GM19455 (cell line): ENCODE data around the gene ITPR2.
A peak's percentile ranks its signal among the peaks of the same experiment; 100 is the strongest.

Experiments
- ATAC-seq: cut with Tn5 transposase; IDR thresholded peaks from one replicate; pipeline ENCODE4 v1.9.1; 2021; ENCODE audit not compliant: unreplicated experiment

The ITPR2 gene

DNA sequence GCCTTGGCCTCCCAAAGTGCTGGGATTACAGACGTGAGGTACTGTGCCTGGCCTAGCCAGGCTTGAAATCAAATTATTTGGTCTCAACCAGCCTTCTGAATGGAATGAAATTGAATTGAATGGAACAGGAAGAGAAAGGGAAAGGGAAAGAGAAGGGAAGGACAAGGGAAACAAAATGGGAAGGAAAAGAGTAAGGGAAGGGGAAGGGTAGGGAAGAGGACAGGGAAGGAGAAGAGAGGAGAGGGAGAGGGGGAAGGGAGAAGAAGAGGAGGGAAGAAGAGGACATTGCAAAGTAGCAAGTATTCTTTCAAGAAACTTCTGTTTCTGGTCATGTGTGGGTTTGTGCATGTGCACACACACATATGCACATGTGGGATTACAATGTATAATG, 97.8 kb downstream of the ITPR2 start:
- no peak for ATAC-seq

DNA sequence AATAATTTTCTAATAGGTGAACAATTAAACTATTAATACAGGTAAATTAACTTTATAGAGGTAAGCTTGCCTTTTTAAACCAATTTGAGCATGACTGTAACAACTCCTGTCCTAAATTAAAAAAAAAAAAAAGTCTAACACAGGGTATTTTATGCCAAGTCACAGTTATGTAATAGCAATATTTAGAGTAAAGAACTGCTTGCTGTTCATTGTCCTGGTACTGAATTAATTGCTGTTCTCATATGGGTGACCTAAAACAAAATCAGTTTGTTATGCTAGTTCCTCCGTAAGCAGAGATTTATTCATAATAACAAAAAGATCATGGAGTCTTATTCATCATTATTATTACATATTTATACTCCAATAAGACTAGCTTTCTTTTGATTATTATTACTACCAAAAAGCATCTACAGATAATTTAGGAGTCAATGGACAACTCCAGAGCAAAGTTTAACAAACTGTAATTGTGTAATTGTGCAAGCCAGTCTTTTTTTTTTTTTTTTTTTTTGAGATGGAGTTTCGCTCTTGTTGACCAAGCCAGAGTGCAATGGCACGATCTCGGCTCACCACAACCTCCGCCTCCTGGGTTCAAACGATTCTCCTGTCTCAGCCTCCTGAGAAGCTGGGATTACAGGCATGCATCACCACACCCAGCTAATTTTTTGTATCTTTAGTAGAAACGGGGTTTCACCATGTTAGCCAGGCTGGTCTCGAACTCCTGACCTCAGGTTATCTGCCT, 98.3 kb downstream of the ITPR2 start:
- no peak for ATAC-seq

DNA sequence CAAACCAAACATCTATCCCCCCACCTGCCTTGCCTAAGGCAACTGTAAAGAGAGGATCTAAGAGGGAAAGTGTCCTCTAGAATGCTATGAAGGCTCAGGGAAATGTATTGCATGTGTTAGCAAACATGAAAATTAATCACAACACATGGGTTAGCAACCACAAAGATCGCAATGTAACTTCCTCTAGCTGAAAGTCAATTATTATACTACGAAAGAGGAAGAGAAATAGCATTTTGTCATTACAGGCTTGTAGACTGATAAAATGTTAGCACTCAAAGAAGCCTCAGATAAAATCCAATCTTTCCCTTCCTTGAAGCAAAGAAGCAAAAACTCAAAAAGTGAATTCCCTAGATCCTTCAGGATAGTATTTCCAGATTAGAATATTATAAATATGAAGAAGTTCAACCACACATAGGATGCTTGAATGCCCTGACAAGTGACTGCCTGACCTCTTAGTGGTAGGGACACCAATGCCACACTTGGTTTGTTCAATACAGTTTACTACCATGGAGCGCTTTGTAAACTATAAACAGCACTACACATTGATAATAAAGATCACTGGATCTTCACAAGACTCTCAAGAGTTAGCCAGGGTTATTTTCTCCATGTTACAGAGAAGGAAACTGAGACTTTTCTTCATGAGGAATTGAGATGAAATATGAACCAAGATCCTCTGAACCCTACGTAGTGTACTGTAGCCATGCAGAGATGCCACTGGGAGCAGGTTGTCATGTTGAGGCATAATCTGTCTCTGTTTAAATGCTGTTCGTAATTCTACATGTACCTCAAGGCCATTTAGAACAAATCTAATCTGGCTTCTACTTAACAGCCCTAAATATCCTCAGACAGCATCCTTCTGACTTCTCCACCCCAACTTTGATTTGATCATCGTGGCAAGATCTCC, 100.7 kb downstream of the ITPR2 start:
- peak; percentile 63 for ATAC-seq

DNA sequence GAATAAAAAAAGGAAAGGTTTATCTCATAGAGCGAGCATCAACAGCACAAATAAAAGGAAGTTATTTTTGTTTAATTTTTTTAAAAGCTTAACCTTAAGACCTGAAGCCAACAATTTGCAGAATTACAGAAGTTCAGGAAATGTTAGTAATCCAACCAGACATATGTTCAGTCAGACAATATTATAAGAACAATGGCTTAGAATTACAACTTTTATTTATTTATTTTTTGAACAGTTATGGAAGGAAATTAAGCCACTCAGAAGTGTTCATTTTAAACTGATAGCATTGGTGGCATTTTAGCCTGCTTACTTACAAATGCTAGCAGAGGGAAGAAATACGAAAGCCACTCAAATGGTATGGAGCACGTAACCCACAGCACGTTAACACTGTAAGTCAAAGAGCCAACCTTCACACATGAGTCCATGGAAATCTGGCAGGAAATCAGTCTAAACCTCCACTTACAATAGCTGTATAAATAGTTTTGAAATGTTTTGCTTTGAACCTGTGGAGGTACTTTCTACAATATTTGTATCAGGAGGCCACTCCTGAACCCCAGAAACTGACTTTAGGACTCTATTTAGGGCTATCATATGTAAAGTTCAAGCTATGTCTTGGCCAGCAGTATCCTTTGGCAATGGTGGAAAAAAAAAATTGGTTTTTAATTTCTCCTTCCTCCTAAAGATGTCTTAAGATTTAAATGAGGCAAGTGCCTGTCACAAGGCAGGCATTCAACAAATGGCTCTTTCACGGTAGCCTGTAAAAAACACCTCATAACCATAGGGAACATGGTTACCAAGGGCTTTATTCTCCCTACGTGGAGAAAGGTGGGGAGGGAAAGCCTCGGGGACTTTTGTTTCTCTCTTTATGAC, 102.3 kb downstream of the ITPR2 start:
- ATAC-seq: no peak

DNA sequence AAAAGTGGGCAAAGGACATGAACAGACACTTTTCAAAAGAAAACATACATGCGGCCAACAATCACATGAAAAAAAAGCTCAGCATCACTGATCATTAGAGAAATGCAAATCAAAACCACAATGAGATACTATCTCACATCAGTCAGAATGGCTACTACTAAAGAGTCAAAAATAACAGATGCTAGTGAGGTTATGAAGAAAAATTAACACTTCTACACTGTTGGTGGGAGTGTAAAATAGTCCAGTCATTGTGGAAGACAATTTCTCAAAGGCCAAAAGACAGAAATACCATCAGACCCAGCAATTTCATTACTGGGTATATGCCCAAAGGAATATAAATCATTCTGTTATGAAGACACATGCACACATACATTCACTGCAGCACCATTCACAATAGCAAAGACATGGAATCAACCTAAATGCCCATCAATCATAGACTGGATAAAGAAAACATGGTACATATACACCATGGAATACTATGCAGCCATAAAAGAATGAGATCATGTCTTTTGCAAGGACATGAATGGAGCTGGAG, 103.8 kb downstream of the ITPR2 start:
- ATAC-seq: peak; percentile 37

DNA sequence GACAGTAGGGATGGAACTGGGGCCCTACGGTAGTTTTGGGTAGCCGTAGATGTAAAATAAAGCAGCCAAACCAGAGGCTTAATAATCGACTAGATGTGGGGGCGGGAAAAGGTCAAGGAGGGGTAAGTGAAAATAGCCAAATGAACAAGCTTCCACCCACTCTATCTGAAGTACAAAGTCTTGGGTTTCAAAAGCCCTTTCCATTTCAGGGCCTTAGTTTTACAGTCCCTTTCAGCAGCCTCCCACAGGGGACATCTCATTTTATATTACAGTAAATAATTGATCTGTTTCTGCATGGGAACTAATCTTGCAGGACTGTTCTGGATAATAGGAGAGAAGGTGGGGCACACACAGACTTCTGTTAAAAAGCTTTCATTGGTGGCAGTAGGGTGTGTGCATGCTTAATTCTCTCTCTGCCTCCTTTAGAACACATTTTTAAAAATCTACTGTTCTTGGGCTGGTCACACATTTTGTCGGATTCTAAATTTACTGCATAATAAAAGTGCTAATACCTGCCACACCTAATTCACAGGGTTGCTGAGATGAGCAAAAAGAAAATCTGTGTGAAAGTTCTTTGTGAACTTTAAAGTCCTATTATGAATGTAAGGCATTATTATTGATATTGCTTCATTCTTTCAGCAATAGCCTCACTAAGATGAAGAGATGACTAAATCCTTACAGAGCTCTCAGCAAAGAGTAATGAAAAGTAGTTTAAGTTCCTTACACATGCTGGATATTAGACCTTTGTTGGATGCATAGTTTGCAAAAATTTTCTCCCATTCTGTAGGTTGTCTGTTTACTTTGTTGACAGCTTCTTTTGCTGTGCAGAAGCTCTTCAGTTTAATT, 104.6 kb downstream of the ITPR2 start:
- ATAC-seq: peak; percentile 32

DNA sequence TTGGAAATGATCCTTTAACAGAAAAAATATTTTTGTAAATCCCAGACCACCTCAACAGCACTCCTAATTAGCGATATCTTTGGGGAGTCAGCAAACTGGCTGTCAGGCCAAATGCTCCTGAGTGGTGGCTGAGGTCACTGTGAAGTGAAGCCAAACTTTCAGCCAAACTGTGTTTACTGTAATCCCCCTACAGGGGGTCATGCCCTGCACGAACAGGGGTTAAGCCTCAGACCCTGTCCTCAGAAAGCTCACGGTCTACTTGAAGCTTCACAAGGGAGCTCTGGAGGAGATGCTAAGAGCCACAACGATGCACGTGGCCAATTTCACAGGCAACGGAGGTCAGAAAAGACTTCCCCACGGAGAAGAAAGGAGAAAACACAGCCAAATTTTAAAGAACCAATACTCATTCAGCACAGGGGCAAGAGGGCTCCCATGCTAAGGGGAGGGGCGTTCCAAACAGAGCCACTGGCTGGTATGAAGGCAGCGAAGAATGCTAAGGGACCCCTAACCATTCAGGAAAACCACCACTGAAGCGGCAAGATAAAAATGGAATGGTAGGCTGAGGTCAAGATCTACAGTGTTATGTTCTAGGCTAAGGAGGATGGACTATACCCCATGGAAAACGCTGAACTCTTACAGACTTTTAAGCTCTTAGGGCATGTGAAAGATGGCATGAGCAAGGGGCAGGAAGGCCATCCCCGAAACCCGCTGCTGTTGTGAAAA, 105.4 kb downstream of the ITPR2 start:
- ATAC-seq: no peak

DNA sequence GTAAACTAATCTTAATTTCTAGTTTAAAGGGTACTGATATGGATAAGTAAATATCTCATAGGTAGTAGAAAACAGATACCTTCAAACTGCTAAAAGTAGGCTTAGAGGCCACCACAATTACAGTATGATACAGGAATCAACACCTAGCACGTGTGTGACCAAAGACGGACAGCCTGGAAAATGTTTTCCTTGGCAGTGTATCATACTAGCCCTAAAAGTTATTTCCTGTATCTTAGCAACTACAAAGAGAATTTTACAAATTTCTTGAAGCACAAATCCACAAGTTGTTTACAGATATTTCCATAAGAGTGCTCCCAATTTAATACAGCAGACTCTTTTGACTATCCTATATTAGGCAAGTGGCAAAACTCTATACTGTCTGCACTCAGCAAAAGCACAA, 106.0 kb downstream of the ITPR2 start:
- no peak for ATAC-seq

DNA sequence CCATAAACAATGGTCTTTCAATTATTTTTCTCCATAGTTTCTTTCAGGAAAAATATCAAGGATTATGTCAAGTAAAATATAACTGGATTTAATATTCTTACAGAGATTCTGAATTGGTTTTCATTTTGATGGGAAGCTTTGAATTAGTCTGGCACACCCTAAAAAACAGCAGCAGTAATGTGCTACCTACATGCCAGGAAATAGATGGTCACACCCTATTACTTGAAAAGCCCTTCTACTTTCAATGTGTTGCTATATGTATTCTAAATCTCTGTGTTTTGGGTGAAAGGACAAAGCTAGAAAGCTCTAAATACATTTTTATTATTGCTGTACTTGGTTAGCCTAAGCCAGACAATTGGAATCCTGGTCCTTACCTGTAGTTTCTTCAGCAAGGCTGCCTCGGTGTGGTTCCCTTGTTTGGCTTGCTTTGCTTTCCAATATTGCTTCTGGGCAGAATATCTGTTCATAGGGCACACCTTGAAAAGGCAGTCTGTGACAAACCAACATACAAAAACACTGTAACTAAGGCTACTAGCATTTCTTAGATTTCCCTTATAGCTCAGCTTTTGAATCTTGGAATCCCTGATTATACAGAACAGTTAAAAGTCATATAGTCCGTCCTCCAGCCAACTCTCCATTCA, 107.6 kb downstream of the ITPR2 start:
- ATAC-seq: no peak

DNA sequence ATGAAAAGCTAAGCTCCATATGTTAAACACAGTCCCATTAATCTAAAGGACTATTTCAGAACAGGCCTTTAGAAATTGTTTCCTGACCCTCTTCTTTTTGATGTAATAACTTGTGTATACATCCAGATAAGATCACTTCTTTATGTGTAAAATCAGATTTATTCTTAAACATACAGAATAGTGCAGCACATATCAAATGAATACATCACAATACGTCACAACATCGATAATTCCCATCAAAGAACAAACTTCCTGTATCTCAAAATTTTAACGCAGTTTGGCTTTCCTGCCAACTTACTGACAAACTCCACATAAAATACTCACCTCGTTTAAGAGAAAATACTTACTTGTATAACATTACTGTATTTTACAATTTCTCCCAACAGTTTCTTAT, 108.7 kb downstream of the ITPR2 start:
- ATAC-seq: no peak

DNA sequence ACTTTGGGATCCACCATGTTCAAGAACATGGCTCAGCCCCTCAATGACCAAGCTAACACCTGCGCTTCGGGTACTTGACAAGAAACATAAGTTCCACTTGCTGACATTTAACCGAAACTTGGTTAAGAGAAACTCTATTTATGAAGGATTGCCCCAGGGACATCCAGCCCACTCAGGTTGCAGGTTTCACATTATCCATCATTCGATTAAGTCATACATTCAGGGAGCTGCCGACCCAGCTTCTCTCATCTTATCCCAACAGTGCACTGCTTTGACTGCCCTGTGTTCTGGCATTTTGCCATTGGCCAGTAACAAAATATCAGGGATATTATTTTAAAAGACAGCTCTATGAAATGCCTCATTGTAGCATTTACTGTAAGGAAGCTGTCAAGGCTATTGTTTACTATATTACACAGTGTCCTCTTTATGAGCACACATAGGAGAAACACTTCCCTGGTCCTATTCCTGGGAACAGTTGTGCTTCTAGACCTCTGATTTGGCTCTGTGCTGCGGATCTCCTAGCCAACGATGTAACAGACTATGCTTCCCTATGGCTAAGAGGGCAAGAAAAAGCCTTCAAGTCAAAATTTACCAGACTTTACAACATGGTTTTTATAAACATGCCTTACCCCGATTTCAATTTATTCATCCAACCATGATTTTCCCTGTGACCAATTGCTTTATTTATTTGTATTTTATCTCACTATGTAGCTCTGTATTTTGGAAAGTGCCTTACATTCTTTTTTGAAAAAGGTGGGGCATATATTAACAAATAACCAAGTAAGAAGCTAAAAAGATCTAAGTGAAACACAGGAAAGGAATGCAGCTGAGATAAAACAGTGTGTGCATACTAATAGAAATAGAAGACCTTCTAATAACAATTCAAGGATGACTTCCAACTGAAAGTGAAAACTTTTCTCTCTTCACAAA, 109.3 kb downstream of the ITPR2 start:
- no peak for ATAC-seq

DNA sequence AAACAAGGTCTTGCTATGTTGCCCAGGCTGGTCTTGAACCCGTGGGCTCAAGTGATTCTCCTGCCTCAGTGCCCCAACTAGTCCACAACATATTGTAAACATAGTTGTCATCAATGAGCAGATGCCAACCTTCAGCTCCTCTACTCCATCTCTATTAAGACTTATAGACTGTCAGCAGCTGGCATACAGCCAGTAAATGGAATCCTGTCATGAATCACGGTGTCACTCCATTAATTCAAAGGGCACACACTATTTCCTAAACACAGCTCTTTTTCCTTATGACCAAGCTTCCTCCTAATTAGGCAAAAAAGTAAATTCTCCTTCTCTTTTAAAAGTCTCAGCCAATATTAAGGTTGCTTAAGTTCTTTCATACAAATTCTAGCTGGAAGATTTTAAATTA, 111.2 kb downstream of the ITPR2 start:
- no peak for ATAC-seq

DNA sequence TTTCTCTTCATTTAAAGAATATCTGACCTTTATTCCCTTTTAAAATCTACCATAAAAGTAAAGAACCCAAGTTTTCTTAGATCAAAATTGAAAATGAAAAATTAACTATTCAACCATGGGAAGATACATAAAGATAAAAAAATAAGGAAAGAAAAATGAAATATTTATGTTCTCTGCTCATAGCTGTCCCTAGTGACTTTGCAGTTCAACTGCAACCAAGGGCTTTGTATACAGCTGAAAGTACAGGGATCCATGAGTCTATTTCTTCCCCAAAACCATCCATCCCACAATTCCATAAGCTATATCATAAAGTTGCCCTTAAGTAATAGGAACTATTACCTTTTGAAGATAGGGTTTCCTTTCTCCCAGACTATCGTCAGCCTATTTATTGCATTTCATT, 113.1 kb downstream of the ITPR2 start:
- no peak for ATAC-seq

DNA sequence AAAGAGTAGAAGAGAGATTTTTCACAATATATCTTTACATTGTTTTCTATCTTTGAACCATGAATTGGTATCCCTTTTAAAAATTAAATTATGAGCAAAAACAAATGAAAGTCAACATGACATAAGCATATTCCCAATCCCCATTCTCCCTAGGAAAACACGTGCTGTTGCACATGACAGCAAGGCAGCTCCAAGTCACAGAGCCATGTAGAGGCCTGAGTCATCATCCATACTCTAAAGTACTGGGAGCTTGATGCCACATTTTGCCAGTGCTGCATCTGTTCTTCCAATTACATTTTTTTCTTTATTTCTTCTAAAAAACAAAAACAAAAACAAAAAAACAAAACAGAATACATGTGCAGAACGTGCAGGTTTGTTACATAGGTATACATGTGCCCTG, 115.2 kb downstream of the ITPR2 start:
- ATAC-seq: no peak

DNA sequence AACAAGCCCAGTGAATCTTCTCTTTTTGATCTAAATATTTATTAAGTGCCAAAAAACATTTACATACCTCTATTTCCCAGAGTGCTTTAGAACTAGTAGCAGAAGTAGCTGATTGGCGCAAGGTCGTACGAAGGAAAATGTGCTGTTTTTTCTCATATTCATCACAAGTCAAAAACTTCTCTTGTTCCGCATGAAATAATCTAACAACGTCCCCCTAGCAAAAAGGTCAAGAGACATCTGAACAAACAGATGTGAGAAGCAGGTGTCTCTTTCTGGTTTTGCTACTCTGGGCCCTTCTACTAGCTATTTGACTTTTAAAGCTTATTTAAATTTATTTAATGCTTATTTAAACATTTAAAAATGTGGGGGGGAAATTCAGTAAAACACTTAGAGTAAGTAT, 117.8 kb downstream of the ITPR2 start:
- no peak for ATAC-seq

DNA sequence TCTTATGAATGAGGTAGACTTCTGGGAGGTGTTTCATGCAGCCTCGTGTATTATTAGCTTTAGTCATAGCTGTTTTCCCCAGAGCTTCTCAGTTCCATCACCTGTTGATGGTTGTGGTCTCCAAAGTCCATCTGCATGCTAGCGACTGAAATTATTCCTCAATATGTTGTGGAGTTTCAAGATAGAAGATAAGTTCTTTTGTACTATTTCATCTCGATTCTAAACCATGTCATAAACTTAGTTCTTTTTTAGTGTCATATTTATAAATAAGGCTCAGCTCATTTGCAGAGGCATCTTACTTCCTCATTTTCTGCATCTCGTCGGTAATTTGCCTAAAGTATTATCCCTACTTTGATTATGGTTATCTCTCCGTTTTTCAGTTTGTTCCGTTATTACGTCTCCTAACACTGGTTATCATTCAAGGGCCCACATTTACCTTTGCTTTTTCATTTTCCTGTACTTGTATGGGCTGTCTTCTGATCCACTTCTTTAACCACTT, 119.1 kb downstream of the ITPR2 start:
- ATAC-seq: peak; percentile 64

DNA sequence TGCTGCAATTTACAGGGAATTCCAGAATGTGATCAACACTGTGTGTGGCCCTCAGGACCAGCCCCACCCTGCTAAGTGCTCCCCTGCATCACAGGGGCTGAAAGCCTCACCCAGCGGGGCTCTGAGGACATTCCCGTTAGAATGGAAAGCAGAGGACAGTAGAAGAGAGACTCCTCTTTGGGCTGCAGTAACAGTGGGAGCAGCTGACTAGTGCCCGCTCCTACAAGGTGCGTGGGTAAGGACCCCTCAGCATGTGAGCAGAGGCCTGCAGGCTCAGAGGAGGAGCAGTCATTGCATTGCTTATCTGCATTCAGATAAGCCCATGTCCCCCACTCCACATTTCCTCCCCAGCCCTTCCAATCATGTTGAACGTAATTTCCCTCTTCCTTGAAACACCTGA, 120.1 kb downstream of the ITPR2 start:
- no peak for ATAC-seq

DNA sequence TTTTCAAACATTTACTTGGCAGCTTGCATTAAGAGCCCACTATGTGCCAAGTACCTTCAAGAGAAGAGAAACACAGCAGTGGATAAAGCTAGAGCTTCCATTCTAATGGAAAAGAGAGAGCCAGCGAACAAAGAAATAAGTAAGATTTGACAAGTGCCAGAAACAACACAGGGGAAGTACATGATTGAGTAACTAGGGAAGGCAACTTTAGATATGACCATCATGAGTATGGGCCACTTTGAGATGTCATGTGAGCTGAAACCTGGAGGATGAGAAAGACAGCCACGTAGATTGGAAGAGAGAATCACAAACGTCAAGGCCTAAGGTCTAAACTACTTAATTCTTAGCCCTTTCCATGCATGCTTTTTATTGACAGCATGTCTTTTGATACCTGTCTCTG, 121.4 kb downstream of the ITPR2 start:
- no peak for ATAC-seq
